ENCODE measurements around the gene RCOR1.
"Not testable (repeated sequence)": the region's sequence is repeated elsewhere in the genome, so short reads cannot be mapped to it uniquely, and the experiment has no call there.

Gene RCOR1

GRCh38 chr14:102570334-102570995, 22.0 kb upstream of the RCOR1 start:
- H3K4me3 ChIP-seq (ENCODE audit: low read depth, low read length) = no peak overlapping the region

- H3K4me3 ChIP-seq (ENCODE audit: low read depth, low read length) = no peak overlapping the region
These were observed 21.4 kb upstream of the RCOR1 start for GRCh38 chr14:102571043-102571442.

GRCh38 chr14:102571478-102572042, 20.9 kb upstream of the RCOR1 start:
- H3K4me3 ChIP-seq (ENCODE audit: low read depth, low read length) = no peak overlapping the region

- not testable (repeated sequence) for H3K4me3 ChIP-seq (ENCODE audit: low read depth, low read length)
These were observed 19.3 kb upstream of the RCOR1 start for GRCh38 chr14:102573161-102573560.

- no peak overlapping the region for H3K4me3 ChIP-seq (ENCODE audit: low read depth, low read length)
These were observed 18.8 kb upstream of the RCOR1 start for GRCh38 chr14:102573591-102574046.

GRCh38 chr14:102574281-102575159, 17.9 kb upstream of the RCOR1 start:
- H3K4me3 ChIP-seq (ENCODE audit: low read depth, low read length) = no peak overlapping the region

- no peak overlapping the region for H3K4me3 ChIP-seq (ENCODE audit: low read depth, low read length)
These were observed 17.1 kb upstream of the RCOR1 start for GRCh38 chr14:102575160-102575845.

GRCh38 chr14:102575846-102576428, 16.5 kb upstream of the RCOR1 start:
- not testable (repeated sequence) for H3K4me3 ChIP-seq (ENCODE audit: low read depth, low read length)

- no peak overlapping the region for H3K4me3 ChIP-seq (ENCODE audit: low read depth, low read length)
These were observed 13.6 kb upstream of the RCOR1 start for GRCh38 chr14:102578821-102579220.

- H3K4me3 ChIP-seq (ENCODE audit: low read depth, low read length) = no peak overlapping the region
These were observed 12.5 kb upstream of the RCOR1 start for GRCh38 chr14:102579696-102580549.

- no peak overlapping the region for H3K4me3 ChIP-seq (ENCODE audit: low read depth, low read length)
These were observed 11.8 kb upstream of the RCOR1 start for GRCh38 chr14:102580550-102581110.

- H3K4me3 ChIP-seq (ENCODE audit: low read depth, low read length) = no peak overlapping the region
These were observed 11.3 kb upstream of the RCOR1 start for GRCh38 chr14:102581193-102581592.

- H3K4me3 ChIP-seq (ENCODE audit: low read depth, low read length) = no peak overlapping the region
These were observed 8.7 kb upstream of the RCOR1 start for GRCh38 chr14:102583726-102584125.

- no peak overlapping the region for H3K4me3 ChIP-seq (ENCODE audit: low read depth, low read length)
These were observed 7.3 kb upstream of the RCOR1 start for GRCh38 chr14:102584871-102585869.

GRCh38 chr14:102586420-102587104, 5.9 kb upstream of the RCOR1 start:
- H3K4me3 ChIP-seq (ENCODE audit: low read depth, low read length) = no peak overlapping the region

- H3K4me3 ChIP-seq (ENCODE audit: low read depth, low read length) = no peak overlapping the region
These were observed 3.6 kb upstream of the RCOR1 start for GRCh38 chr14:102588821-102589220.

- no peak overlapping the region for H3K4me3 ChIP-seq (ENCODE audit: low read depth, low read length)
These were observed 2.6 kb upstream of the RCOR1 start for GRCh38 chr14:102589761-102590290.

- H3K4me3 ChIP-seq (ENCODE audit: low read depth, low read length) = no peak overlapping the region
These were observed 1.8 kb upstream of the RCOR1 start for GRCh38 chr14:102590667-102591099.

All from iPS-11a (cell line).